D721Med (cell line): Measurements from ENCODE around the gene AMN.

ENCODE experiments used
- DNase-seq: peaks from one replicate; pipeline ENCODE4 v3.0.0; 2011; ENCODE audit warnings: low spot score; ENCODE audit not compliant: insufficient read length
- FAIRE-seq: peaks from 2 replicates; lab custom pipeline; 2011; peaks lifted over from hg19 to GRCh38; lab: Jason Lieb, UNC
- TF ChIP-seq, protein P1 (sequence below): IDR thresholded peaks from 2 replicates; pipeline ENCODE4 v1.5.1; 2012; ENCODE audit warnings: mild to moderate bottlenecking, control low read depth; ENCODE audit not compliant: insufficient read depth; ENCODE audit errors: missing control alignments

AMN gene

DNA sequence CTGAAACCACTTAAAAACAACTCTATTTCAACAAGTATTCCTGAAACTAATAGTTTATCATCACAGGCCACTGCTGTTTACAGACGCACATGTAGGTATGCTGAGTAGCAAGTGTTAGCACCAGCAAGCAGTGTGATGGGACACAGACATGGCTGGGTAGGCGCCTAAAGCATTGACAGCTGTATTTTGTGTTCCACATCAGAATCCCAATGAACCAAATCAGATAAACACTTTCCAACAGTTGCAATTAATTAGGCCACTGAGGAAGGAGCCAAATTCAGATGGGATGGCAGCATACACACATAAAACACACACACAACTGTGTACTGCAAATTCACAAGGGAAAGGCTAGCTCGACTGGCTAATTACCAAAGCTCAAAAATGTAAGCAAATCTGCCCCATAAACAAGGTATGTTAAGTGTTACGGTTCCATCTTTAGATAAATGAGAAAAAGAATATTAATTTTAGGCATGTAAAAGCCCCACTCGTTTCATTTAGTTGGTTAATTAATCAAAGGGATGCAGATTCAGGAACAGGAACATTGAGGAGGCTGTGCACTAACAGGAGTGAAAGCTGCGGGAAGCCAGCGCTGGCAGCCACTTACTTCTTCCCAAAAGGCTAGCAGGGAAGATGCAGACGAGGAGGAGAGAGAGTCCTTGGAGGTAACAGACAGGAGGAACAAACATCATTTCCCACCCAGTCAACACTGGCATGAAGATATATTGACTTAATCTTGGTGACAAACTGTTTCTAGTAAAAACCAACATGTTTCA lies 33.4 kb downstream of the AMN start:
- no peak for FAIRE-seq
- TF ChIP-seq, protein P1, sequence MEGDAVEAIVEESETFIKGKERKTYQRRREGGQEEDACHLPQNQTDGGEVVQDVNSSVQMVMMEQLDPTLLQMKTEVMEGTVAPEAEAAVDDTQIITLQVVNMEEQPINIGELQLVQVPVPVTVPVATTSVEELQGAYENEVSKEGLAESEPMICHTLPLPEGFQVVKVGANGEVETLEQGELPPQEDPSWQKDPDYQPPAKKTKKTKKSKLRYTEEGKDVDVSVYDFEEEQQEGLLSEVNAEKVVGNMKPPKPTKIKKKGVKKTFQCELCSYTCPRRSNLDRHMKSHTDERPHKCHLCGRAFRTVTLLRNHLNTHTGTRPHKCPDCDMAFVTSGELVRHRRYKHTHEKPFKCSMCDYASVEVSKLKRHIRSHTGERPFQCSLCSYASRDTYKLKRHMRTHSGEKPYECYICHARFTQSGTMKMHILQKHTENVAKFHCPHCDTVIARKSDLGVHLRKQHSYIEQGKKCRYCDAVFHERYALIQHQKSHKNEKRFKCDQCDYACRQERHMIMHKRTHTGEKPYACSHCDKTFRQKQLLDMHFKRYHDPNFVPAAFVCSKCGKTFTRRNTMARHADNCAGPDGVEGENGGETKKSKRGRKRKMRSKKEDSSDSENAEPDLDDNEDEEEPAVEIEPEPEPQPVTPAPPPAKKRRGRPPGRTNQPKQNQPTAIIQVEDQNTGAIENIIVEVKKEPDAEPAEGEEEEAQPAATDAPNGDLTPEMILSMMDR: no peak
- no peak for DNase-seq

- FAIRE-seq: no peak
- DNase-seq: no peak
- TF ChIP-seq, protein P1: no peak
Measured at GRCh38 chr14:102957222-102957621, 34.8 kb downstream of the AMN start.

DNA sequence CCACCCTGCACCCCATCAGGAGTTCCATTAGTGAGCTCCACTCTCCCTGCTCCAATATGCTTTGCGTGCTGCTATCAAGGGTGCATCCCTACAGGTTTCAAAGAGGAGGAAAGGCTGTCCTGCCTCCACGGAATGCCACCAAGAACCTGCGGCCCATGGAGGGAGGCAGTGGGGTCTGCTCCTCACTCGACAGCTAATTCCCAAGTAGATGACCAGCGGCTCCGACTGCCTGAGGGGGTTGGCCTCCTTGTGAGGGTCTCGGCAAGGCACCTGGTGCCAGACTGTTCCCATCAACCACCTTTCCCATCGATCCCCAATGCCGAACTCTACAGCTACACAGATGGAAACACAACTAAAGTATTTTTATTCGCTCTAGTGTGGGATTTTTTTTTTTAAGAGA lies 36.0 kb downstream of the AMN start:
- FAIRE-seq (no peak), DNase-seq (no peak)
- TF ChIP-seq, protein P1: no peak

DNA sequence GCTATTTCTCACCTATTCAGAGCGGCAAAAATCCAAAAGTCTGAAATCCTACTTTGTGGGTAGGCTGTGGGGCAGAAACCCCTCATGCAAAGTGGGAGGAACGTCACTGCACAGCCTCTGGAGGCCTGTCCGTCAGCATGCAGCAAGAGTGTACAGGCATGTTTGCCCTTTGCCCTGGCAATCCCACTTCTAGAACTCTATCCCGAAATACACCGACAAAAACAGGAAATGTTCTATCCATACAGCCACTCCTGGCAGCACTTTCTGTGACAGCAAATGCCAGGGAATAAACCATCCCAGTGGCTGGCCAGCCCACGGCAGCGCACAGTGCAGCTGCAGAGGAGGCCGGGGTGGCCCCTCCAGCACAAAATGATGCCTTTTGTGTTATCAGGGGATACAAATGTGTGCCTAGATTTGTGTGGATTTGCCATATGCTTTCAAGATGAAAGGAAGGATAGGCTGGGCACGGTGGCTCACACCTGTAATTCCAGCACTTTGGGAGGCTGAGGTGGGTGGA lies 39.7 kb downstream of the AMN start:
- no peak for FAIRE-seq
- TF ChIP-seq, protein P1: no peak

GRCh38 chr14:102964152-102964730 lies 41.8 kb downstream of the AMN start:
- FAIRE-seq: no peak

More for the DNA sequence above, 39.7 kb downstream of the AMN start:
- no peak for DNase-seq

DNA sequence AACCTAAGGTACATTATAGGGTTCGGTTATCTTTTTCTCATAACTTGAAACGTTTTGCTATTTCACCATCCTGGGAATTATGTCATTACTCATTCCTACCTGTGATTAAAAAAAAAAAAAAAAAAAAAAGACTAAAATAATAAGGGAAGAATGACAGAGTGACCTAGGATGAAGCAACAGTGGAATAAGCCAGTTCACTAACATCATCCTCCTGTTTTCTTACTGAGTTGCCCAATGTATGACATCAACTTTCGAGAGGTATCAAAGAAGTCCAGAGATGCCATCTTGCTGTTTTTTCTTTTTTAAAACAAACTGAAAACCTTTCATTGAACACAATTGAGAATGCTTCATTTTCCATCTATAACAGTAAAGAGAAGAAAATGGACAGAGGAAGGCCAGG lies 42.8 kb downstream of the AMN start:
- no peak for FAIRE-seq
- DNase-seq: no peak
- TF ChIP-seq, protein P1: no peak

More at GRCh38 chr14:102964152-102964730, 41.8 kb downstream of the AMN start:
- TF ChIP-seq, protein P1: no peak
- DNase-seq: no peak
